HG02870 (cell line): ENCODE measurements around the gene SLCO4A1.
"Not testable (repeated sequence)": the region's sequence is repeated elsewhere in the genome, so short reads cannot be mapped to it uniquely, and the experiment has no call there.

Source experiments
- ATAC-seq: cut with Tn5 transposase; IDR thresholded peaks from one replicate; pipeline ENCODE4 v1.9.1; 2021; ENCODE audit warnings: mild to moderate bottlenecking, moderate library complexity; ENCODE audit not compliant: unreplicated experiment

SLCO4A1 gene

DNA sequence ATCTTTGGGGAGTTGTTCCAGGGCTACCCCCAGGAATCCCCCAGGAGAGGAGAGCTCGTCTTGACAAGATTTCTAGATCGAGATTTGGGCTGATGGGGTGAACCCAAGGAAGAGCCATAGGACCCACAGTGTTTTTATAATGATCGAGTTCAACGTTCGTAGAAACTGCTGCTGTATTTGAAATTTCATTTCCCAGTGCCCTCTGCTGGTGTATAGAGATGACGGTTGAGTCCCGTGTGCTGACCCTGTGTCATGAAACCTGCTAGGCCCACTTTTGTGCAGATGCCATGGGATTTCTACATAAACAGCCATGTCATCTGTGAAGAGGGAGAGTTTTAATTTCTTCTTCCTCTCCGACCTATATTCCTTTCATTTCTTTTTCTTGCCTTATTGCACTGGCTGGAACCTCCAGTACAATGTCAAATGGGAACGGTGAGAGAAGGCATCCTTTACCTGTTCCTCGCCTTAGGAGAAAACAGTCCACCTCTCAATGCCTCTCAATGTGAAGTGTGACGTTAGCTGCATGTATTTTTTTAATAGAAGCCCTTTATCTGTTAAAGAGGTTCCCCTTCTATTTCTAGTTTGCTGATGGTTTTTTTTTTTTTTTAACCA lies 37.8 kb downstream of the SLCO4A1 start:
- no peak for ATAC-seq

DNA sequence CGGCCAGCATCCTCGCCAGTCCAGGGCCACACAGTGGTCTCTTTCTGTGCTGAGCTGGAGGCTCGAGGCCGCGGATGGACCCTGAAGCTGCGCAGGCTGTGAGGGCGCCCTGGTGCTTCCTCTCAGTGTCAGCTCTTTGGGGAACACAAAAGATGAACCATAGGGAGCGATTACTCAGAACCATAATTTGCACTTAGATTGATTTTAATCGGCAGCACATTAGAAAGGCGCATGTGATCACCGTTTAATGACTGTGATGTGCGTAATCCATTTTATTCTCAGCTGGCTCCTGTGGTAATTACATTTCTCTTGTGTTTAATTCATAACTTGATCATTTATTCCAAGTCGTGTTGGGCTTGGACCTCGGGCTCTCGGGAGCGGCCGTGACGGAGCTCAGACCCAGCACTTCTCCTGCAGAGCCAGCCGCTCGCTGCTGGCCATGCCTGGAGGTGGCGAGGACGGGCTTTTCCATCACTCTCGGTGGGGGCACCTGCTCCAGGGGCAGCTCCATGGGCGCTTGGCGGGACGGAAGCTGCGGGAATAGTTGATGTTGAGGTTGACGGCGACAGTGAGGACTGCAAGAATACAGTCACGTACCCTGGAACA lies 40.7 kb downstream of the SLCO4A1 start:
- ATAC-seq: no peak

GRCh38 chr20:62683660-62684322 lies 41.5 kb downstream of the SLCO4A1 start:
- not testable (repeated sequence) for ATAC-seq

DNA sequence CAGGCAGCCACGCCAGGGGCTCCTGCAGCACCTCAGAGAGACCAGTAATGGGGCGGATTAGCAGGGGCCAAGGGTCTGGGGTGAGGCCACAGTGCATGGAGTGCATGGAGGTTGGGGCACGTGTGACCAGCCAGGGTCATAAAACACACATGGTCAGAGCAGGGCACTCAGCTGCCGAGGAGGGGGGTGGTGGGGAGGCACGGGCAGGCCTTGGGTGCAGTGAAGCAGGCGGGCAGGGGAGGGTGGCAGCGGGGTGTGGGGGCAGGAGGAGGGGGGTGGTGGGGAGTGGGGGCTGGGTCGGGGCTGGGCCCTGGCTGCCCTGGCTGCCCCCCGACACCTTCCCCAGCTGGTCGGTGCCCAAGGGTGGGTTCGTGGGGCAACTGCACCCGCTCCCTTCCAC lies 42.7 kb downstream of the SLCO4A1 start:
- ATAC-seq: no peak

DNA sequence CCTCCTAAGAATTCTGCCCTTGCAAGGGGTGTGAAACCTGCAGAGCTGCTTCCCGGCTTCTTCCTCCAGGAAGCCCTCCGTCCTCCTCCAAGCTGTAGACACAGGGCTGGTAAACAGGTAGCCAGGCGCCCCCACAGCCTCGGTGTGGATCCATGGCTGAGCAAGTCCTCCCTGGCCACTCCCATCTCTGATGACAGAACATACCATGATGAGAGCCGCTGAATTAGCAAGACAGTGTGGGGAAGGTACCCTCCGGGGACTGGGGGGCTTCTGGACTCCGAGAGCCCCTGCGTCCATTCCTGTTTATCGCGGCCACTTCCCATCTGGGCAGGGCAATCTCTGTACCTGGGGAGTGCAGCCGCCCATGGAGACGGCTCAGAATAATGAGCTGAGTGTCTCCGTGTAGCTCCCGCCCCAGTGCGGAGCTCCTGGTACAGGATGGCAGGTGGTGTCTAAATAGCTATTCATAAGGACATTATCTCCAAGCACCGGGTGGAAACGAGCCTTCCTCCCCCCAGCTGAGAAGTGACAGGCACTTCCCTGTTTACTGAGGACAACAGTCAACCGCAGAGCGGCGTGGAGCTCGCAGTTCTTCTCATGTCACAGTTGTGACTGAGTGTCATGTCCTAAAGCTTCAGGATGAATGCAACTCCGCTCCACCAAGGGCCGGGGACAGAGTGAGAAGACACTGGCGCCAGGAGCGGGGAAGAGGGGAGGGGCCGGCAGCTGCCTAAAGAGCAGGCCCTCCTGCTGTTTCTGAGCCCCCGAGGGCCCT lies 43.7 kb downstream of the SLCO4A1 start:
- ATAC-seq: no peak

DNA sequence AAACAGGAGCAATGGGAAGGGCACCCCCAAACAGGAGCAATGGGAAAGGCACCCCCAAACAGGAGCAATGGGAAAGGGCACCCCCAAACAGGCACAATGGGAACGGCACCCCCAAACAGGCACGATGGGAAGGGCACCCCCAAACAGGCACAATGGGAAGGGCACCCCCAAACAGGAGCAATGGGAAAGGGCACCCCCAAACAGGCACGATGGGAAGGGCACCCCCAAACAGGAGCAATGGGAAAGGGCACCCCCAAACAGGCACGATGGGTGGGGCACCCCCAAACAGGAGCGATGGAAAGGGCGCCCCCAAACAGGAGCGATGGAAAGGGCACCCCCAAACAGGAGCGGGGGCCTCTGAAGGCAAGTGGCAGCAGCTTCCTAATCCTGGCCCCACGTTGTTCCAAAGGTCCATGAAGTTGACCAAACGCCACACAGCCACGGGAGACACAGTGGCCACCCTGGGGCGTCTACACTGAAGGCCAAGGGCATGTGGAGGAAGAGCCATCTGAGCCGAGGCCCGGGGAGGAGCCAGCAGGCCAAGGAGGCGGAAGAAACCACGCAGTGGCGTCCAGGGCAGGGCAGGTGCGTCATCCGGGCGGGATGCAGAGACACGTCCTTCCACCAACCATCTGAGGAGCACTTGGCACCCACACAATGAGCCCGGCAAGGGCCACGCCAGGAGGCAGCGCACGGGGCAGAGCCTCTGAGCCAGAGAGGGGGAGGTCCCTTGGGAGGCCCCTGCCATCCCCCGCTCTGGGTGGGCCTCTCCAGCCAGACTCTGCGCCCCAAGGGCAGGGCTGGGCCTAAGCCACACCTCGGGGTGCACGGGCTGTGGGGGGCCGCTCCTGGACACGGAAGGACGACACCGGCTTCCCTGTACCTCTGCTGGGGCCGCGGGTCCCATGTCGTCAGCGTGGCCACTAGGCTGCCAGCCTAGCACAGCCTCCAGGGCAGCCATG lies 44.8 kb downstream of the SLCO4A1 start:
- ATAC-seq: no peak

DNA sequence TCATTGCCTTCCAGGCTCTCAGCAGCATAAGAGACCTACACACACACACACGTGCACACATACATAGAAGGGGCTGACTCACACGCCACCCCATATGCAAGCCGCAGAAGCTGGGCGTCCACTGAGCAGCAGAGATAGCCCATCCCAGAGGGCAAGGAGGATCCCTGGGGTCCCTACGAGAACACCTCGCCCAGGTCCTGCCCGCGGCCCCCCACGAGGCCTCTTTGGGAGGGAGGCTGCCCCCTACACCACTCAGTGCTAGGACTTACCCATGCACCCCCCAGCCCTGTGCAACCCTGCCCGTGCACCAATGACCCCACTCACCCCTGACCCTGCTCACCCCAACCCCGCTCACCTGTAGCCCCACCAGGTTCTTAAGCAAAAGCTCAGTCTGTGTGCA lies 45.8 kb downstream of the SLCO4A1 start:
- no peak for ATAC-seq

DNA sequence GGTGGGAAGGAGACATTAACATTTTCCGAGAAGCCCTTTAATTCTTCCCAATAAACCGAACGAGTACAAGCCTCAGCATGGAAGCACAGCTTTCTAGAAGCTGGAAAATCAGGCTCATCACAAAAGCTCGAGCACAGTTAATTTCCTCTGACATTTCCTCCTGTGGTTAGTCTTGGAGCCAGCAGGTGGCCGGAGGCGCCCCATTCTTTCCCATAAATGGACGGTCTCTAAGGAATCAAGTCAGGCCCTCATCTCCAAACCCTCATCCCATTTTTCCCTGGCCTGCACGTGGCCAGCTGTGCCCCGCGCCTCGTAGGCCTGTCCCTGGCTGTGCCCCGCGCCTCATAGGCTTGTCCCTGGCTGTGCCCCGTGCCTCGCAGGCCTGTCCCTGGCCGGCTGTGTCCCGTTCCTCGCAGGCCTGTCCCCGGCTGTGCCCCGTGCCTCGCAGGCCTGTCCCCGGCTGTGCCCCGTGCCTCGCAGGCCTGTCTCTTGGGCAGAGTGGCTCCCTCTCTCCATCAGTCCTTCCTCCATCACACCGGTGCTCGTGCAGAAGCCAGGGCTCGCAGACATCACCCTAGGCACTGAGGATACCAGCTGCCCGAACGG lies 46.7 kb downstream of the SLCO4A1 start:
- no peak for ATAC-seq

DNA sequence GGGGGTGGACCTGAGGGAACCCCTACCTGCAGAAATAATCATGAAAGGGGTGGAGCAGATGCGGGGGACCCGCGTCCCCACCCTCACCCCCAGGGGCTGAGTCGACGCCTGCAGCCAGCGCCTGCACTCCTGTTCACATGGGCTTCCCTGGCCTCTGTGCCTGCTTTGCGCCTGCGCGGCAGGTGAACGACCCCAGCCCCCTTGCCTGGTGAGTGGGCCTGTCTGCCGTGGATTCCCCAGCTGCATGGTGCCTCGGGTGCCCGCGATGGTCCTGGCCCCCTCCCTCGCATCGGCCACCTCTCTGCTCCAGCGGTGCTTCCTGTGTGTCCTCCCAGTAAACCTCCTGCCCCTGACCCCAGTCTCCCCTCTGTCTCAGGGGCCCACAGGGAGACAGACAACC lies 47.6 kb downstream of the SLCO4A1 start:
- ATAC-seq: no peak

GRCh38 chr20:62690261-62690820 lies 48.0 kb downstream of the SLCO4A1 start:
- no peak for ATAC-seq

- ATAC-seq: no peak
Observed at GRCh38 chr20:62691487-62691886, 49.2 kb downstream of the SLCO4A1 start.

DNA sequence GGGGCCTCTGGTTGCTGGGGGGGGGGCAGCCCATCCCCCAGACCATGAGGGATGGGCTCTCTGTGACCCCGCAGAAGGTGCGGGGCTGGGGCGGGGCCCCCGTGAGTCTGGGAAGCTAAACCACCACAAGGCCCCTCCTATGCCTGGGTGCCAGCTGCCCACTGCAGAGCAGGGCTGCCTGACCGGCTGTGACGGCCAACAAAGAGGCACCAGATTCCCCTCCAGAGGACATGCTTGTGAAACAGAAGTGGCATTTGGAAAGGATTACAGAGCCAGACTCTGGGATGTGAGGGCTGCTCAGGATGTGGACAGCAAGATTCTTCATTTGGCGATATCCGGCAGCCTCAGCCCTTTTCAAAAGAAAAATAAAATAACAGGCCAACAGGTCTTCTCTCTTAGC lies 49.9 kb downstream of the SLCO4A1 start:
- no peak for ATAC-seq

- no peak for ATAC-seq
Observed at GRCh38 chr20:62692801-62693523, 50.7 kb downstream of the SLCO4A1 start.

DNA sequence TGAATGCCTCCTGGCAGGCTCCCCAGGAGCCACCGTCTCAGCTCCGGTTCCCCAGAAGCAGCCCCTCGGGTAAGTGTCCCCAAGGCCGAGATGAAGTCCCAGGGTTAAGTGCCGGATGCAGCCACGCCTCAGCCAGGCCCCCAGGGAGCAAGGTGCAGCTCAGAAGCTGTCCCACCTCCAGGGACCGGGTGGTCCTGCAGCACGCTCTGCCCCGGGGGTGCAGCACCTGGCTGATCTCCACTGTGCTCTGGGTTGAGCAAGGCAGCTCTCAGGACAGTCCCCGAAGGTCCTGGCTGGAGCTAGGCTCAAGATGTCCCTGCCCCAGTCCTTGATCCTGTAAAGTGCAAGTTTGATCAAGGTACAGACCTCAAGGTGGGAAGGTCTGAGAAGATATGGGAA lies 51.2 kb downstream of the SLCO4A1 start:
- no peak for ATAC-seq

DNA sequence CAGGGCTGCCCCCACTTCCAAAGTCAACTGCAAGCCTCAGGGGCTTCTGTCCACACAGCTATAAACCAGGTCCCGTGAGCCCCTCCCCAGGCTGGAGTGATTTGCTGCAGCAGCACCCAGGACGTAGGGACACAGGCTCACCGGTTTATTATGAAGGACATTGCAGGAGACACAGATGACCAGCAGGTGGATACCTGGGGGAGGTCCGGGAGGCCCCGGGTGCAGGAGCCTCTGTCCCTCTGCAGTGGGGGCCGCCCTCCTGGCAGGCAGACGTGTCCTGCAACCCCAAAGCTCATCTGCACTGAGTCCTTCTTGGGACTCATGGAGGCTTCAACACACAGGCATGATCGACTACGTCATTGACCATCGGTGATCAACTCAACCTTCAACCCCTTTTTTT lies 51.8 kb downstream of the SLCO4A1 start:
- ATAC-seq: no peak

DNA sequence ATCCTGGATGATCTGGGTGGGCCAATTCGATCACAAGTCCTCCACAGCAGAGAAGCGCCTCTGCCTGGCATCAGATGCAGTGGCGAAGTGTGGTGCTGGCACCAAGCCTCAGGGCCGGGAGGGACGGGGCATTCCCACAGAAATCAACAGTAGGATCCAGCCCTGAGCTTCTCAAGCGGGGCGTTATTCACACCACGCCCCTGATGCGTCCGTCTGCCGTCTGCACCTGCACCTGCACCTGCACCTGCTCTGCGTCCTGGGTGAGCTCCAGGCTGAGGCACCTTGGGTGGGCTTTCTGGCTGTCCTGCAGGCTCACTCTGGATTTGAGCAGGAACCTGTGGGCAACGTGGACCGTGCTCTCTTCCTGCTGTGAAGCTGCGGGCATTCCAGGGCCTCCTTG lies 52.6 kb downstream of the SLCO4A1 start:
- no peak for ATAC-seq

GRCh38 chr20:62695448-62696414 lies 53.4 kb downstream of the SLCO4A1 start:
- no peak for ATAC-seq

DNA sequence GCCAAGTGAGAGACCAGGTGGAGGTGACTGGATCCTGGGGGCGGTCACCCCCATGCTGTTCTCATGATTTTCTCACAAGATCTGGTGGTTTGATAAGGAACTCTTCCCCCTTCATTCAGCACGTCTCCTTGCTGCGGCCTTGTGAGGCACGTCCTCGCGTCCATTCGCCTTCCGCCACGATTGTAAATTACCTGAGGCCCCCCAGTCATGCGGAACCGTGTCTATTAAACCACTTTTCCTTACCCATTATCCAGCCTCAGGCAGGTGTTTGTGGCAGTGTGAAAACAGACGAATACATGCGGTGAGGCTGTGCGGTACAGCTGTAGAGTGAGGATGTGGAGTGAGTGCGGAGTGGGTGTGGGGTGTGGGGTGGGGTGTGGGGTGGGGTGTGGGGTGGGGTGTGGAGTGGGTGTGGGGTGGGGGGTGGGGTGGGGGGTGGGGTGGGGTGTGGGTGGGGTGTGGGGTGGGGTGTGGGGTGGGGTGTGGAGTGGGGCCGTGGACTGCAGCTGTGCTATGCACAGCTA lies 54.2 kb downstream of the SLCO4A1 start:
- ATAC-seq: no peak
